GM18907 (cell line): ENCODE results near the gene STYK1.
"Not testable (repeated sequence)": the region's sequence is repeated elsewhere in the genome, so short reads cannot be mapped to it uniquely, and the experiment has no call there.

Experiments
- ATAC-seq: cut with Tn5 transposase; IDR thresholded peaks from one replicate; pipeline ENCODE4 v1.9.1; 2021; ENCODE audit warnings: mild to moderate bottlenecking, moderate library complexity; ENCODE audit not compliant: unreplicated experiment

STYK1 gene

GRCh38 chr12:10690906-10691305 is 17.1 kb upstream of the STYK1 start:
- no peak for ATAC-seq

- no peak for ATAC-seq
Measured at GRCh38 chr12:10689146-10689545, 15.3 kb upstream of the STYK1 start.

- no peak for ATAC-seq
Measured at GRCh38 chr12:10688042-10688441, 14.2 kb upstream of the STYK1 start.

- no peak for ATAC-seq
Measured at GRCh38 chr12:10672231-10672868, 1.5 kb downstream of the STYK1 start.

- ATAC-seq, result no peak
Measured at GRCh38 chr12:10669533-10669932, 4.3 kb downstream of the STYK1 start.

GRCh38 chr12:10668526-10668925 is 5.3 kb downstream of the STYK1 start:
- no peak for ATAC-seq

GRCh38 chr12:10667581-10667980 is 6.3 kb downstream of the STYK1 start:
- ATAC-seq, result no peak

DNA sequence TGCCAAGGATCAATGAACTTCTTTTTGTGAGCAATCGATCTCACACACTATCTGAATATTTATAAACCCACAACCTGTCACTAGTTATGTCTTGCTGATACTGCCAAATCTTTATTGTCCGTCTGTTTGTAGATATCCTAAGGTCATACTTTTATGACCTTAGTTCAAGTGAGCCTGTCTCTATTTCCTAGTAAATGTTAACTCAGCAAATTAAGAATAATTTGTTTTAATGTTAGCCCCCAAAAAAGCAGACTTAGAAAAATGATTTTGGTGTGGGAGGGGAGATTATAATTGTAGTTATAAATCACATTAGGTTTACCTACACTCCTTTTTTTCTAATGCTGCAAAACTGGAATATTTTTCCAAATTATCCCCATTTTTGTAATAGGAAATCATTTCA is 9.4 kb downstream of the STYK1 start:
- no peak for ATAC-seq

- no peak for ATAC-seq
Measured at GRCh38 chr12:10663869-10664268, 10.0 kb downstream of the STYK1 start.

DNA sequence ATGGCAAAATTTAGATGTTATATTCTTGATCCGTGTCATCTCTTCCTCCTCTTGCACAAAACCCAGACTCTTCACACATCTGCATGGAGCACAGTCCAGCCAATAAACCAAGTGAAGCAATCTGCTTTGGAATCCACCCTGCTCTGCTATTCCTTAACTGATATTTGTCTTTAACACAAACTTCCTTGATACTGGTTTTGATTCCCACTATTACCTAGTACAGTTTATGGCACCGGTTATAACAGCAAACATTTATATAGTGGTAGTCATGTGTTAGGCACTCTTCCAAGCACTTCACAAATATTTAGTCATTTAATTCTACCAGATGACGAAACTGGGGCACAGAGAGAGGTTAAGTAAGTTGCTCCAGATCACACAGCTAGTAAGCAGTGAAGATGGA is 12.5 kb downstream of the STYK1 start:
- ATAC-seq, result no peak

DNA sequence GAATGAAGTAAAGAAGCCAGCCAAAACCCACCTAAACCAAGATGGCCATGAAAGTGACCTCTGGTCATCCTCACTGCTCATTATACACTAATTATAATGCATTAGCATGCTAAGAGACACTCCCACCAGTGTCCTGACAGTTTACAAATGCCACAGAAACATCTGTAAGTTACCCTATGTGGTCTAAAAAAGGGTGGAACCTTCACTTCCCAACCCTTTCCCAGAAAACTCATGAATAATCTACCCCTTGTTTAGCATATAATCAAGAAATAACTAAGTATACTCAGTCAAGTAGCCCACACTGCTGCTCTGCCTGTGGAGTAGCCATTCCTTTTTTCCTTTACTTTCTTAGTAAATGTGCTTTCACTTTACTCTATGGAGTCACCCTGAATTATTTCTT is 19.8 kb downstream of the STYK1 start:
- ATAC-seq, result no peak

DNA sequence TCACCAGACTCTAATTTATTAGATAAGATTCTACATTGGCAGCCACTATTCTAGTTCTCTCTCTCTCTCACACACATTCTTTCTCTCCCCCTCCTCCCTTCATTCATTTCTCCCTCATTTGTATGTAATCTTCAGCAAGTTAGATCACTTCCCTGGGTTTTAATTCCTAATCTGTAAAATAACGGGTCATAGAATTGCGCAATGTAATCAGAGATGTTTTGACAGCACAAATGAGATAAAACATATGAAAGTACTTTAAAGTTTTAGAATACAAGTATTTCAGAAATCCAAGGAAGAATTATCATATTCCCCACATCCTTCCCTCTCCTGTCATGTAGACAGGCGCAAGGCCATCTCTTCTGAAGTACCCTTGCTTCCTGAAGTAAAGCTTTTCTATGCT is 21.7 kb downstream of the STYK1 start:
- ATAC-seq, result no peak

DNA sequence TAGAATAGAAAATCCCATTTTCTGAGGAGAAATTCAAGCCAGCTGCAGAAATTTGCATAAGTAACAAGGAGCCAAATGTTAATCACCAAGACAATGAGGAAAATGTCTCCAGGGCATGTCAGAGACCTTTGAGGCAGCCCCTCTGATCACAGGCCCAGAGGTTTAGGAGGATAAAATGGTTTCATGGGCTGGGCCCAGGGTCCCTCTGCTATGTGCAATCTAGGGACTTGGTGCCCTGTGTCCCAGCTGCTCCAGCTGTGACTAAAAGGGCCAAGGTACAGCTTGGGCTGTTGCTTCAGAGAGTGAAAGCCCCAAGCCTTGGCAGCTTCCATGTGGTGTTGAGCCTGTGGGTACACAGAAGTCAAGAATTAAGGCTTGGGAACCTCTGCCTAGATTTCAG is 27.3 kb downstream of the STYK1 start:
- ATAC-seq, result not testable (repeated sequence)

- no peak for ATAC-seq
Measured at GRCh38 chr12:10645910-10646309, 27.9 kb downstream of the STYK1 start.

DNA sequence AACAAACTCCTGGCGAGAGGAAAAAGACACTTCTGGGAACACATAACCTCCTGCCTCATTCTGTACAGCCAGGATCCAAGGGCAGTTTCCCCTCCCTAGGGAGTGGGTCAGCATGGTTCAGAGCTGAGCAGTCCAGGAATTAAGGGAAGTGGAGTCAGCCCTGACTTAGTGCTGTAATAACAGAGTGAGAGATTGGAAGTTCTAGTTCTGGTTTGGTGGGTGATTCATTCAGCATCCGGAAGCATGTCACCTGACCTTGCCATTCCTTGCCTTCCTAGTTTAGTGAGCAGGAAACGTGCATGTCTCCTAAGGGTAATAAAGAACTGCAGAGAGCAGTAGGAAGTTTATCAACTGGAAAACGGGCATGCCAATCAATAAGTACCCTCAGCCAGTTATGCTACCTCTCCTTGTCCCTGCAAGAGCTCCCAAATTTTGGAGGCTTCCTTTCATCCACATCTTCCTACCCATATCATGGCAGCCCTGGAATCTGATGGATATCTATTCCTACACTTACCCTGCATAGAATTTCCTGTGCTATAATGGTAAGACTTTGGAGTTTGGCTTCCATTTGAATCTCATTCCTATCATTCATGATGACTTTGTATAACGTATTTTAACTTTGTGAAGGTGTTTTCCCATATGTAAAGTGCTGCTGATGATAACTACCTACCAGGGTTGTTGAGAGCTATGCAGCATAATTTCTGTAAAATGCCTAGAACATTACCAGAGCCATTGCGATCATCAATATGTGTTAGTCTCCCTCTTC is 31.9 kb downstream of the STYK1 start:
- ATAC-seq, result no peak

- no peak for ATAC-seq
Measured at GRCh38 chr12:10638728-10639127, 35.1 kb downstream of the STYK1 start.

- ATAC-seq, result no peak
Measured at GRCh38 chr12:10636611-10637010, 37.2 kb downstream of the STYK1 start.

- no peak for ATAC-seq
Measured at GRCh38 chr12:10636124-10636523, 37.7 kb downstream of the STYK1 start.

DNA sequence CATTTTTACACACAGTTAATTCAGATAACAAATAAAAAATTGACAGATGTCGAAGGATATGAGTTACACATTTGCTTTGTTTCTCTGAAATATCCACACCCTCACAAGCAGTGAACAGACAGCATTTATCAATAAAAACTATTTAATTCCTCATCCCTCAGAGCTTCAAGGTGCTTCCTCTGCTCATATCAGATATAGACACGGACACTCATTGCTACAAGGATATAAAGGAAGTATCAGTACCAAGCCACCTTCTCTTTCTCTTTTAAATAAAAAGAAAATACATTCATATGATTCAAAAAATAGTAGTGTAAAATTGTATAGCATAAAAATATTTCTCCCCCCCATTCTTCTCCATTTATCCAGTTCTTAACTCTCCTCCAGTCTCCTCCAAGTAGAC is 38.5 kb downstream of the STYK1 start:
- no peak for ATAC-seq

DNA sequence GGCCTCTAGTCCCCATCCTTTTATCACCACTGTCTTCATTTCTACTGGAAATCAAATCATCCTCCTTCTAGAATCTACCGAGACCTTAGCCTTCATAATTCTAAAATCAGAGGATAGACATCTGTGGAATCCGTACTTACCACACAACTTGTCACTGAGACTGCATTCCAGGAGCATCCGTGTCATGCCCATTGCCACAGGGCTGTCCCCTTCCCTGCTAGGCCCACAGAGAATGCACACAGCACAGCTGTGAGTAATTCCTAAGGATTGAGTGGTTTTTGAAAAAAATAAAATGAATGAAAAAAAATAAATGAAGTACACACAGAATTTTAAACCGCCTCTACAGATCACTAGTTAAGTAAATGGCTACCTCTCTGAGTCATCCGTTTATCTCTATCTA is 39.4 kb downstream of the STYK1 start:
- no peak for ATAC-seq

- ATAC-seq, result no peak
Measured at GRCh38 chr12:10633541-10633940, 40.3 kb downstream of the STYK1 start.

GRCh38 chr12:10632226-10632625 is 41.6 kb downstream of the STYK1 start:
- ATAC-seq, result no peak

- ATAC-seq, result no peak
Measured at GRCh38 chr12:10624605-10625004, 49.2 kb downstream of the STYK1 start.
